ENCODE data around the gene OR1J1.
A peak's percentile ranks its signal among the peaks of the same experiment; 100 is the strongest.

The OR1J1 gene, protein sequence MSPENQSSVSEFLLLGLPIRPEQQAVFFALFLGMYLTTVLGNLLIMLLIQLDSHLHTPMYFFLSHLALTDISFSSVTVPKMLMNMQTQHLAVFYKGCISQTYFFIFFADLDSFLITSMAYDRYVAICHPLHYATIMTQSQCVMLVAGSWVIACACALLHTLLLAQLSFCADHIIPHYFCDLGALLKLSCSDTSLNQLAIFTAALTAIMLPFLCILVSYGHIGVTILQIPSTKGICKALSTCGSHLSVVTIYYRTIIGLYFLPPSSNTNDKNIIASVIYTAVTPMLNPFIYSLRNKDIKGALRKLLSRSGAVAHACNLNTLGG

DNA sequence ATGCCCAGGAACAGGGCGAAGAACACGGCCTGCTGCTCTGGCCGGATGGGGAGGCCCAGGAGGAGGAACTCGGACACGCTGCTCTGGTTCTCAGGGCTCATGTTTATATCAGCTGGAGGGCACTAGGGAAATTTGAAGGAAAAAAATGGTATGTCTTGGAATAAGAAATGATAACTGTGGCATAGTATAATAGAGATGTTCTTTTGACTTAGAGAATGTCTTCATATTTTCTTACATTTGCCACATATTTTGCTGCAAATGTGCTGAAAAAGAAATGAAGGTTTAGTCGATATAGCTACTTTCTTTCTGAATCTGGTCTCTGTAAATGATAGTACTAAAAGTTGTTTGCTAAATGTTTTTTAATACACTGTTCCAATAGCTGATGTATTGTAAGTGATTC is at the start of gene OR1J1:
Gene OR1J1 (minus strand): TSS at position 101 of the 400 bp plus-strand sequence. CDS start 0 bp downstream, at position 101.
- DNase-seq: no peak

DNA sequence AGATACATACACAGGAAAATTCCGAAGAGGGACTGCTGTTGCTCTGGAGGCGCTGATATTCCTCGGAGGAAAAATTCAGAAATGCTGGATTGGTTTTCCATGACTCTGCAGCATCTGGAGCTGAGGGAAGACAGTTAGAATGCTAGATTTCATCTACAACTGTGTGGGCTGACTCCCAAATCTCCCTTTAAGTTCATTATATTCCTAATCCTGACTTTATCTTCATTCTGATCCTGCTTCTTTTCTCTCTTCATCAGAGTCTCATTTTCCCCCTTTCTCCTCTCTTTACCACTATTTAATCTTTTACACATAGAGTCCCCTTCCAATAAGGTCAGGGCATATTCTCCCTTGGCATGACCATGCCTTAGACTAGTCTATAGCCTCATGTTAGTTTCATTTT is 49.5 kb upstream of the OR1J1 start, which contains the start of gene OR1N1:
Gene OR1N1 (minus strand): TSS at position 101 of the 400 bp plus-strand sequence. CDS start 0 bp downstream, at position 101.
- no peak for DNase-seq

DNA sequence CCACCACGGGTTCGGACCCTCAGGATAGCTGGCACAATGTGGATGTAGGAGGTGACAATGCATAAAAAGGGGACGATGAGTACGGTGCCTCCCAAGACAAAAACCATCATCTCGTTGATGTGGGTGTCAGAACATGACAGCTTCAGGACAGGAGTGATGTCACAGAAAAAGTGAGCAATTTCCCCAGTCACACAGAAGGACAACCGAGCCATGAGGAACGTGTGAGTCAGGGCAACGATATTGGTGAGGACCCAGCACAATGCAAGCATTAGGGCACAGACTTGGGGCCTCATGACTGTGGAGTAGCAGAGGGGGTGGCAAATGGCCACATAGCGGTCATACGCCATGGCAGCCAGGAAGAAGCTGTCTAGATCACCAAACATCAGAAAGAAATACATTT is 48.9 kb upstream of the OR1J1 start:
- no peak for DNase-seq

DNA sequence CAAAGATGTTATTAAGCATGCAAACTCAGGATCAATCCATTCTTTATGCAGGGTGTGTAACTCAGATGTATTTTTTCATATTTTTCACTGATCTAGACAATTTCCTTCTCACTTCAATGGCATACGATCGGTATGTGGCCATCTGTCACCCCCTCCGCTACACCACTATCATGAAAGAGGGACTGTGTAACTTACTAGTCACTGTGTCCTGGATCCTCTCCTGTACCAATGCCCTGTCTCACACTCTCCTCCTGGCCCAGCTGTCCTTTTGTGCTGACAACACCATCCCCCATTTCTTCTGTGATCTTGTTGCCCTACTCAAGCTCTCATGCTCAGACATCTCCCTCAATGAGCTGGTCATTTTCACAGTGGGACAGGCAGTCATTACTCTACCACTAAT is 41.6 kb upstream of the OR1J1 start:
- DNase-seq: no peak

DNA sequence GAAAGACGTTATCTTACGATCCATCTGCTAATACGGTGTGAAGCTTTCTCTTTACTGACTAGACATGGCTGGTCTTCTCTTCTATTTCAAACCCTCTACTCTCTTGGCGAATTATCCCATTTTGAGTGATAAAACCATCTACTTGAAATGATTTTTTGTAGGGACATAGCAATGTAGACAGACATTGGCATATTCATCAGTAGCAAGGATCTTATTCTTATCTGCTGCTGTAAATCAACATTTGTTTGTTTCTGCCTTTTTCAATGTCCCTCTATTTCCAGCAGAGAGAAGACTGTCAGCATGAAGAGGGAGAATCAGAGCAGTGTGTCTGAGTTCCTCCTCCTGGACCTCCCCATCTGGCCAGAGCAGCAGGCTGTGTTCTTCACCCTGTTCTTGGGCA is 41.1 kb upstream of the OR1J1 start, which contains the start of gene OR1J4:
Gene OR1J4 (plus strand): TSS at position 301 of the 400 bp plus-strand sequence. CDS start 0 bp downstream, at position 301.
- no peak for DNase-seq

DNA sequence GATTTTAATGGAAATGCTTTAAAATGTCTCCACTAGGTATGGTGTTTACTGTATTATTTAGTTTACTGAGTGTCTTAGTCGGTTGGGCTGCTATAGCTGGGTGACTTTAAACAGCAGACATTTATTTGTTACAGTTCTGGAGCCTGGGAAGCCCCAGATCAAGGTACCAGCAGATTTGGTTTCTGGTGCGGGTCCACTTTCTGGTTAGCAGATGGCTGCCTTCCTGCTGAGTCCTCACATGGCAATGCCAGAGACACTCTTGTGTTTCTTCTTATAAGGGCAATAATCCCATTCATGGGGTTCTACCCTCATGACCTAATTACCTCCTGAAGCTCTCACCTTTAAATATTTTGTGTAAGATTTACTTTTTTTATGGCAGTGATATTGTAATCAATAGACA is 40.5 kb upstream of the OR1J1 start:
- no peak for DNase-seq

DNA sequence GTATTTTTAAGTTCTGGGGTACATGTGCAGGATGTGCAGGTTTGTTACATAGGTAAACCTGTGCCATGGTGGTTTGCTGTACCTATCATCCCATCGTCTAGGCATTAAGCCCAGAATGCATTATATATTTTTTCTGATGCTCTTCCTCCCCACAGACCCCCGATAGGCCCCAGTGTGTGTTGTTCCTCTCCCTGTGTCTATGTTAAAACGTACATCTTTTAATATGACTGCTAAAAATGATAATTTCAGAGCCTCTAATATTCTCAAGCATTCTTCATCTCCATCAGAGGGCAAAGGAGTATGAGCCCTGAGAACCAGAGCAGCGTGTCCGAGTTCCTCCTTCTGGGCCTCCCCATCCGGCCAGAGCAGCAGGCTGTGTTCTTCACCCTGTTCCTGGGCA is 32.8 kb upstream of the OR1J1 start, which contains the start of gene OR1J2:
Gene OR1J2 (plus strand): TSS at position 301 of the 400 bp plus-strand sequence. CDS start 0 bp downstream, at position 301.
- no peak for DNase-seq

DNA sequence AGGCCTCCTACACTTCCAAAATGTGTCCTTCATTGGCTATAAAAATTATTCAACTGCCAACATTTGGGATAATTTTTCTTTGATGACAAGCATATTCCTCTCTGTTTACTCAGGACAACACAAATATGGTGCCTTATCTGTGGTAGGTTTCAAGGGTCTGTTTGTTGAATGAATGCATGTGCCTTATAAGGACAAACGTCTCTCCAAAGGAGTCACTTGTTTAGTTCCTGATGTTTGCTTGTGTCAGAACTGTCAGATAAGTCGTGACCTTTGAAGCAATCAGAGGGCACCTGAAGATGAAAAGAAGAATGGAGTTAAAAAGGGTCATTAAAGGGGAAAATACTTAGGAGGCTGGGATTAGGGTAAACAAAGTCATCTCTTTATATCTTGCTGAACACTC is 29.2 kb upstream of the OR1J1 start:
- no peak for DNase-seq

DNA sequence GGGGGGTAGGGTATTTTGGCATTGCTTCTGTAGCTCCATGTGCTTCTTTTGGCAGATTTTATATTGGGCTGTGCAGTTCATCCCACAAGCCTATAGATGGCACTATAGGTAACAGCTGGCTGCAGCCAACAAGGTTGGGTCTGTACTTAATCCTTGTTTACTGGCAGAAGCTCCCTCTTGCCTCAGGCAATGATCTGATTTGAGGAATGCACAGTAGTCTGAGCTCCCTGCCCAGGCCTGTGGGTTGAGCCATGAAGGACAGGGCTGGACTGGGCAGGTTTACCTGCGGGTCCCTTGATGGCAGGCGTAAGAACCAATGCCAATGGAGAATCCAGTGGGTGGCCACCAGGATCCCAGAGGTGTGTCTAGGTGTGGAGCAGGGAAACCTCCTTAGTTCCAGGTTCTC is 21.2 kb upstream of the OR1J1 start:
- peak; percentile 72 for DNase-seq

DNA sequence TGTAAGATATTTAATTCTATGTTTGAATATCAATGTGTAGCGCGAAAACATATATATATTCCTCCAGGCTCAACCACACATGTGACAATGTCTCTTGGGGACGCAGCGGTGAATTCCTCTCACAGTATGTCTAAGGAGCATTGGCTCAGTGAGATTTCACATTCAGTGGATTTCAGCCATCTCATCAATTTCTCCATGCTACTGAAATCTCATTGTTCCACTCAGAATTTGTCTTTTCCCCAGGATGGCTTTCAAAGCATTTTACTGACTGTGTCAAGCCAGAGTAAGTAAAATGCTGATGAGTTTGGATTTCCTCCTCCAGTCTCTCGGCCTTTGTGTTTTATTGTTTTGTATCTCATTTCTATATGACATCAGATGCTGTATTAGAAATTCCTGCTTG is 1.3 kb upstream of the OR1J1 start:
- DNase-seq: no peak

DNA sequence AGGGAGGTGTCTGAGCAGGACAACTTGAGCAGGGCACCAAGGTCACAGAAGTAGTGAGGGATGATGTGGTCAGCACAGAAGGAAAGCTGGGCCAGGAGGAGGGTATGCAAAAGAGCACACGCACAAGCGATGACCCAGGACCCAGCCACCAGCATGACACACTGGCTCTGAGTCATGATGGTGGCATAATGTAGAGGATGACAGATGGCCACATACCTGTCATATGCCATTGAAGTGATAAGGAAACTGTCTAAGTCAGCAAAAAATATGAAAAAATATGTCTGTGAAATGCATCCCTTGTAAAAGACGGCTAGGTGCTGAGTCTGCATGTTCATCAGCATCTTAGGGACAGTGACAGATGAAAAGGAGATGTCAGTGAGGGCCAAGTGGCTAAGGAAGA is 380 bp downstream of the OR1J1 start:
- DNase-seq: peak; percentile 20

DNA sequence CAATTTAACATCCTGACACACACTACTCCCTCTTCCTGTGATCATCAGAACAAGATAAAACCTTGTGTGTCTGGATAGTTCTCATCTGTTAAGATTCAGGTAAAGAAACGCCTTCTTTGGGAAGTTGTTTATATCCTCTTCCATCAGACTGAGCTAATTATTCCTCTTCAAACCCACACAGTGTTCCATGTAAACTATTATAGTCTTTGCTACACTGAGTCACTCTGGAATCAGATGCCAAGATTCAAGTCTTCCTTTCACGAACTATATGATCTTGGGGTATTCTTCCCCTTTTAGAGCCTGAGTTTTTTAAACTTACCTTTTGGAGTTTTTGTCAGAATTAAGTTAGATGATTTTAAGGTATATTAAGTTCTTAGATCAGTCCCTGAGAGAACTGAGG is 2.0 kb downstream of the OR1J1 start:
- DNase-seq: no peak

DNA sequence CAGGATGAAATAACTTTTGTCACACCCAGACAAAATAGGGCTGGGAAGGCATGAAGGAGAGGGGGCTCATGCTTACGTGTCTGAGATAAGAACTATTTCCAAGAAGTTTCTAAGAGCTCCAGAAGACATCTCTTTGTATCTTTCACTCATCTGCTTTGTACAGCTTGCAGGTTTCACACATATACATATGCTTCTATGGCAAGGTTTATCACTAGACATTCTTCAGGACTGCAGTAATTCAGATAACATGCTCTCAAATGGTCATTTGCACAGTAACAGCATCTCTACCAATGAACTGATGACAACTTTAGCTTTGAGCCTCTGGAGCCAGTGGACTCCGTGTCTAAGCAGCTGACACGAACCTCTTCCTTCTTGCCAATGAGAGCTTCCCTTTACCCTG is 3.2 kb downstream of the OR1J1 start:
- no peak for DNase-seq

DNA sequence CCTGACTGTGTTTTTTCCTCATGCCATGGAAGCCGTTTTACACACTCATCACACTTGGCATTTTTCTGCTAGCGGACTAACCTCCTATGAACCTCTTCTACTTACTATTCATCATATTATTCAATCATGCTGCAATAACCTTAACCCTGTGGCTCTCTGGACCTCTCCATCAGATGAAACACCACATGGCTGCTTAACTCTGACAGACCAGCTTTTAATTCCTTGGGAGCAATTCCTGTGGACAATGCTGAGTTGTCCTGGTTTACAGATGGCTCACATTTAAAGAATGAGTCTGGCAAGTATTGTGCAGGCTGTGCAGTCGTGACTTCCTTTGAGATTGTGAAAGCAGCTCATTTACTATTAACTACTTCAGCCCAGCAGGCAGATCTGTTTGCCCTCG is 9.0 kb downstream of the OR1J1 start:
- DNase-seq: no peak

DNA sequence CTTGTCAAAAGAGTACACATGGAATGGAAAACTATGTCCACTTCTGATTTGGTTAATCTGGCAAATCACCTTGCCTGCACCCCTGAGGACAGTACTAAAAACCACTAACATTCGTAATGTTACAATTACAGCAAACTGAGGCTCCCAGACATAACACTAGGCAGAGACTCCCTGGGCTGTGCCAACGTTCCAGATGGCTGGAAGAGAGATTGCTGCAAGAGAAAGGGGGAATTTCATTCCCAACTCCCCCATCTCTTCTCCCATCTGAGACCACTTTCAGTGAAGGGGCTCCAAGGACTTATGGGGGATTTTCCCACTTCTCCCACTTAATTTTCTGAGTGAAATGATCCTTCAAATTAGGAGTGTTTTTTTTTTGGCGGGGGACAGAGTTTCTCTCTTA is 11.3 kb downstream of the OR1J1 start:
- DNase-seq: no peak

DNA sequence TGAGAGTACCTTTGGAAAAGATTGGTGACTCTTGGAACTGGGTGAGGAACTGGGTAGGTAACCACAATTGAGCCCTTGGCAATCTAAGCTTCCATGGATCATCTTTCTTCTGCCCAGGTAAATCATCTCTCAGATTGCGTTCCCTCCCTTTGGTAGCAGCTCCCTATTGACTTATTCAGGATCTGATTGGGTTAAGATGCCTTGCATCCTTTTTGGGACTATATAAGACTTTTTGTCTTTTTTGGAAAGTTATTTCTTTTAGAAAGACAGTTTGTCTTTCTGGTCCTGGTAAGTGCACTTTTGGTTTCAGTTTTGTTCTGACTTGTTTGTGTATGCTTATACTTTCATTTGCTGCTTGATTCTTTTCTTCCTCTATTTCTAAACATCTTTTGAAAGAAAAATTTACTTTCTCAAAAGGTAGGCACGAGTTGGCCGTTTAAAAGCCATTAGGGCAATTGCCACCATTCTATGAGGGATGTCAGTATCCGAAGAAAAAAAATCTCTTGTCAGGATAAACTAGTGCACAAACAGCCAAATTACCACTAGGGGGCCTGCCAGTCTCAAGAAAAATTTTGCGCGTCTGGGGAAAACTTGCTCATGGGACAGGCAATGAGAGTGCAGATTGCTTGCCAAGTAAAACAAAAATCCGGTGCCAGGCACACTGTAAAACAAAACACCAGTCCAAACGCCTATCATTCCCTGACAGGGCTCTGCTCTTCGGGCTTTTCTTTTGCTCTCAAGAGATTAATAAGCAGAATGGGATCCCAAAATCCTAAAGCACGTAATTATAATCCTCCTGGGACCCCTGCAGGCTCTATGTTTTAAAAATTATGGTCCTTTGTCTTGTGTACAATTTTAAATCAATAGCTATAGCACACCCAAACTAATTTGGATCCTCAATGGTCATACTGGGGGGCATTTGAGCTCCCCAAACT is 12.8 kb downstream of the OR1J1 start:
- peak; percentile 90 for DNase-seq

DNA sequence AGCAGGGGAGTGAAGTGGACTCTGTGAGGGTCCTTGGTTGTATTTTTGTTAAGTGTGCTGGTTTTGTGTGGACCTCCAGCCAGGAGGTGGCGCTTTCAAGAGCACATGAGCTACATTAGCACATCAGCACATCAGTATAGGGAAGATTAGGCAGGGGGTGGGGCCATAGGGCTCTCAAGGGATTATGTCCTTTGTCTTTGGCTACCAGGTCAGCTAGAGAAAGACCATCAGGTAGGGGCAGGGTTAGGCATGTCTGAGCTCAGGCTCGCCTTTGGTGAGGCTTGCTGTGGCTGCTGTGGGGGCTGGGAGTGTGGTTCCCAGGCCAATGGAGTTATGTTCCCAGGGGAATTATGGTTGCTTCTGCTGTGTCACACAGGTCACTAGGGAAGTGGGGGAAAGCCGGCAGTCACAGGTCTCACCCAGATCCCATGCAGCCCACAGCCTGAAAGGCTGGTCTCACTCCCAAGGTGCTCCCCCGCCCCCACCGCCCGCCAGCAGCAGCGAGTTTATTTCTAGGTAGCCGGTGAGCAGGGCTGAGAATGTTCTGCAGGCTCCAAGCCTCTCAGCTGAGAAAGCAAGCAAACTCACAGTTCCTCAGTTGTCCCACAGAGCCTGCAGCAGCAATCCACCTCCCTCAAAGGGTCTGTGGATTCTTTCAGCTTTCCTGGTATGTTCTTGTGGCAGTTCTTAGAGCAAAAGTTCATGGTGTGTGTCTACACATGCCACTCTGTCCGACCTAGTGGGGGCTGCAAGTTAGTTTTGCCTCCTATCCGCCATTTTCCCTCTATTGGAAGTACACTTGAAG is 13.7 kb downstream of the OR1J1 start:
- DNase-seq: peak; percentile 88

DNA sequence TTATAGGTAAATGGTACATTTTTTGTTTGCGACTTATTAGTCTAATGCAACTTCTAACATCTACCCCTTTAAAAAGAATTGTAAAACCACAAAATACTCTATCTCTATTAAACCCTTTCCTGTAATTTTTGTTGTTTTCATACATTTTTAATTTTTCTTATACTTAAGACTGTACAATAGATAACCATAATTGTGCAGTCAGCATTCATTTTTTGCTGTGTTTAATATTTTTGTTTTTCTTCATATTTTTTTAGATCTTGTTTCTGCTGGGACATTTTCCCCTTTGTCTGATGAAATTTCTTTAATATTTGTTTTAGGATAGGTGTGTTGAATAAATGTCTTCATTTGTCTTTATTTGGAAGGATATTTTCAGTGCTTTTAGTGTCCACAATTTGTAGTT is 19.9 kb downstream of the OR1J1 start:
- no peak for DNase-seq

DNA sequence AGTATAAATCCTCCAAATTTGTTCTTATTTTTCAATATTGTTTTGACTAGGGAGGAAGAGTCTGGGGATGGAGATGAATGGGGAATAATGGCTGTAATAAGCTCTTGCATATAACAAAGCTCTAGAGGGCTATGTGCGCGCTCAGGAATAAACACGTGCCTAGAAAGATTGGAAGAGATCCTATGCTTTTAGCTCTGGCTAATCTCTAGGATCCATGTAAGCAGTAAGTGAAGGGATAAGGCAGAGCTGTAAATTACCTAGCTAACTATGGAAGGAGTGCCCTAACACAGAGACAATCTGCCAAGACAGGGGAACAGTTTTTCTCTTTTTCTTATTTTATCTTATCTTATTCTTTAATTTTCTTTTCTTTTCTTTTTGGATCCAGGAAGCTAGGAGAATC is 21.6 kb downstream of the OR1J1 start:
- no peak for DNase-seq

DNA sequence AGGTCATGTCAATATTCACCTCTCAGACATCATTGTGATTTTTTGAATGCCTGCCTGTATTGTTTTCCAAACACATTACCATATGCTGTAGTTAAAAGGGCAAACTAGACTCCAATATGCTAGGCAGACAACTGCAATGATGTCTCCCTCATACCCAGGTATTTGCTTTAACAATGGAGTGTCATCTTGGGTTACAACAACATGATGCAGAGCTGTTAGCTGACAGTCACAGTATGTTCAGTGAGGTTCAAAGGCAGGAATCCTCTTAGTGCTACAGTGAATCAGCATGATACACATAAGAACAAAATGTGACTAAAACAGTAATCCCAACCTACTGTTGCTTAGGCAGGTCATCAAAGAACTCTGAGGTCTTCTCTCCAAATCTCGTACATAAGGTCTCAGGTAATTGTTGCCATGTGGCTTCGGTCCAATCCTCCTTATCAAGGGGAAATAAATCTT is 24.0 kb downstream of the OR1J1 start:
- DNase-seq: no peak

DNA sequence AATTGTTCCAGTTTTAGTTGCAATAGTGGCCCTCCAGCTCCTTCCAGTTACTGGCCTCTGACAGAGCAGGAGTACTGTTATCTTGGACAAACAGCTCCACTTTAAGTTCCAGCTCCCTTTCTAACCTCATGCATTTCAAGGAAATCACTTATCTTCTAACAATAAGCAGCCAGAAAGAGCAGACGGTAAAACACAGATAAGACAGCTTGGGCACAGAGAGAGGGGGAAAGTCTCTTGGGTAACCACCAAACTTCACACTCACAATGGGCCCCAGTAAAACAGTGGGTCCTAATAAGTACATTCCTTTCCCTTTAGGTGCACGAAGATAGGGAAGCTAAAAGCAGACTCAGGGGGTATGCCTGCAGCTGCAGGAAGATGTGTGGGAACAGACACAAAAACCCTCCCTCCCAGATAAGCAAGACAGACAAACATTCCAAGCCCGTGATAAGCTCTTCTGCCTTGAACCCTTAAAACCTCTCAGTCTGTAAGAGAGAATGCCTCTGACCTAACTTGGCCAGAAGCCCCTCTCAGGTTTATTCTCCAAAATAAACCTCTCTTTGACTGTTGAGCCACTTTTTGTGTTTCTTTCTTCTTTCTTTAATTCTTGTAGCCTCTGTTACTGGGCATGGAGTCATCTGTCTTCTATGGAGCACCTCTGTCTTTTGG is 30.8 kb downstream of the OR1J1 start:
- DNase-seq: no peak

DNA sequence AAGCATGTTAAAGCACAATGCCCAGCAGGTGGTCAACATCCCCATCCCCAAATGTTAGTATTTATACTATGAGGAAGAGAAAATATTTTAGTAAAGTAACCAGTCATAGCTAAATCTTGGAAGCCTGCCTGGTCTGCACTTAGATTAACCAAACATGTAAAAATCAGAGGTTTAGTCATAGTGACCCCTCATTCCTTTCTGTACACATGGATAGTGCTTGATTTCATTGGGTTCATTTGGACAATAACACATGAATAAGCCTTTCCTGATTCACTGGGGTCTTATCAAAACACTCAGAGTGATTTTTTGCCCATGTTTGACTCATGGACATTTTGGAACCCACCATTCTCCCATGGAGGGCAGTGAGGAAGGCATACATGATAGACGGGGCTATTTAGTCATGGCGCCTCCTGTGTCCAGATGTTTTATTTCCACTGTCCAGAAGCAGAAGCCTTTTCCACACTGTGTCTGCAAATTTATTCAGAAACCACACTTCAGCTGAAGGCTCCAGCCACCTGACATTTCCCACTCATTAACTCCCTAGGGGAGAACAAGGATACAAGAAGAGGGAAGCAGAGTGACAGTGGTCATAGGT is 32.5 kb downstream of the OR1J1 start:
- DNase-seq: no peak

All from DMS53 (cell line).